TTC549 (cell line): Measurements from ENCODE around the gene MSN.

Source experiments
- FAIRE-seq: peaks from 2 replicates; lab custom pipeline; 2012; peaks lifted over from hg19 to GRCh38; lab: Jason Lieb, UNC

Gene MSN

GRCh38 chrX:65674204-65674893 is 6.9 kb downstream of the MSN start:
- no peak for FAIRE-seq

GRCh38 chrX:65677954-65678469 is 10.6 kb downstream of the MSN start:
- no peak for FAIRE-seq

- FAIRE-seq, result no peak
Measured at GRCh38 chrX:65679071-65679540, 11.7 kb downstream of the MSN start.

- FAIRE-seq, result no peak
Measured at GRCh38 chrX:65681810-65682209, 14.4 kb downstream of the MSN start.

GRCh38 chrX:65685112-65685511 is 17.7 kb downstream of the MSN start:
- no peak for FAIRE-seq

GRCh38 chrX:65686236-65686635 is 18.8 kb downstream of the MSN start:
- no peak for FAIRE-seq

- no peak for FAIRE-seq
Measured at GRCh38 chrX:65687367-65687766, 19.9 kb downstream of the MSN start.

- FAIRE-seq, result no peak
Measured at GRCh38 chrX:65688403-65688871, 21.0 kb downstream of the MSN start.

GRCh38 chrX:65689377-65689776 is 21.9 kb downstream of the MSN start:
- FAIRE-seq, result no peak

- FAIRE-seq, result no peak
Measured at GRCh38 chrX:65690057-65690855, 22.8 kb downstream of the MSN start.

GRCh38 chrX:65695849-65696449 is 28.5 kb downstream of the MSN start:
- no peak for FAIRE-seq

- FAIRE-seq, result no peak
Measured at GRCh38 chrX:65696613-65697012, 29.2 kb downstream of the MSN start.

- no peak for FAIRE-seq
Measured at GRCh38 chrX:65697211-65697641, 29.8 kb downstream of the MSN start.

- FAIRE-seq, result no peak
Measured at GRCh38 chrX:65697915-65698796, 30.7 kb downstream of the MSN start.

- FAIRE-seq, result no peak
Measured at GRCh38 chrX:65702956-65703355, 35.5 kb downstream of the MSN start.

GRCh38 chrX:65705439-65705838 is 38.0 kb downstream of the MSN start:
- no peak for FAIRE-seq

GRCh38 chrX:65706041-65706828 is 38.8 kb downstream of the MSN start:
- no peak for FAIRE-seq

- no peak for FAIRE-seq
Measured at GRCh38 chrX:65707151-65707550, 39.7 kb downstream of the MSN start.

- no peak for FAIRE-seq
Measured at GRCh38 chrX:65712005-65712806, 44.8 kb downstream of the MSN start.

GRCh38 chrX:65718538-65718937 is 51.1 kb downstream of the MSN start:
- no peak for FAIRE-seq
